ENCODE measurements around the gene ATXN2.
"Not testable (repeated sequence)": the region's sequence is repeated elsewhere in the genome, so short reads cannot be mapped to it uniquely, and the experiment has no call there.

The ATXN2 gene

GRCh38 chr12:111408686-111409402 is 190.3 kb downstream of the ATXN2 start:
- FAIRE-seq: no peak
- DNase-seq (ENCODE audit: extremely low spot score, insufficient read length, low read depth): no peak

- FAIRE-seq: peak; percentile 12
- no peak for DNase-seq (ENCODE audit: extremely low spot score, insufficient read length, low read depth)
Observed at GRCh38 chr12:111408116-111408440, 191.0 kb downstream of the ATXN2 start.

- DNase-seq (ENCODE audit: extremely low spot score, insufficient read length, low read depth): no peak
- peak; percentile 35 for FAIRE-seq
Observed at GRCh38 chr12:111407377-111408115, 191.6 kb downstream of the ATXN2 start.

GRCh38 chr12:111406474-111407376 is 192.4 kb downstream of the ATXN2 start:
- peak; percentile 59 for FAIRE-seq
- no peak for DNase-seq (ENCODE audit: extremely low spot score, insufficient read length, low read depth)

GRCh38 chr12:111405859-111406473 is 193.1 kb downstream of the ATXN2 start, which contains the start of gene SH2B3:
Gene SH2B3, plus strand, starts transcription at chr12:111405923. Its CDS starts 12,223 bp downstream, at chr12:111418146.
- DNase-seq (ENCODE audit: extremely low spot score, insufficient read length, low read depth) (no peak), FAIRE-seq (no peak)

- DNase-seq (ENCODE audit: extremely low spot score, insufficient read length, low read depth) (peak; percentile 90), FAIRE-seq (peak; percentile 95)
Observed at GRCh38 chr12:111405149-111405858, 193.8 kb downstream of the ATXN2 start.

GRCh38 chr12:111404362-111405148 is 194.6 kb downstream of the ATXN2 start:
- peak; percentile 66 for FAIRE-seq
- no peak for DNase-seq (ENCODE audit: extremely low spot score, insufficient read length, low read depth)

GRCh38 chr12:111402490-111402824 is 196.7 kb downstream of the ATXN2 start:
- FAIRE-seq: not testable (repeated sequence)

More at GRCh38 chr12:111402490-111402824, 196.7 kb downstream of the ATXN2 start:
- not testable (repeated sequence) for DNase-seq (ENCODE audit: extremely low spot score, insufficient read length, low read depth)
